ENCODE measurements around the gene GRK5. TPM values are rescaled to one million over a fixed set of nuclear protein-coding genes. Genes with fewer than 3 reads are reported as not detected.

GRK5 gene
- total RNA-seq, 1 experiment from 2014 or later, result 29.0 TPM

DNA sequence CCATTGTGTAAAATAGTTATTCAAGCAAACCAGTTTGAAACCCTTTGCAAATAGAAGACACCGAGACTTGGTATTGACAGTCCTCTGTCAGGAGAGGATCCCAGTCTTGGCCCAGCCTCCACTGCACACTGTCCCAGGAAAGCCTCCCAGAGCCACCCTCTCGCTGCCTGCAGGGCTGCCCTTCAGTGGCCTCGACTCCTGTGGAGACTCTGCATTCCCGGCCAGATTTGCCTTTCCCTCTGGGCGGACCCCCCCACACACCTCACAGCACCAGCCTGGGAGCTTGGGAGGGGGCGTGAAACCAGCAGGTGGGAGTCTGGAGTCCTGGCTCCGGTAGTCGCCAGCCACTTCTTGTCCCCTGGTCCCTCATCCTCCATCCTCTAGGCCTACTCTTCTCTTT is 48.7 kb downstream of the GRK5 start:
- Histone ChIP-seq H3K27ac (ENCODE audit: low read length) (peak overlapping the region; percentile 65), H3K36me3 (ENCODE audit: control insufficient read depth, insufficient read depth, low read length) (no peaks in the 10 kb centered on the region), H3K4me3 (ENCODE audit: low read depth in 2 of 2, low read length in 2 of 2) (no peak overlapping the region), H3K27me3 (ENCODE audit: control insufficient read depth, insufficient read depth, low read length) (no peaks in the 10 kb centered on the region), H3K9me3 (ENCODE audit: control insufficient read depth, insufficient read depth, low read depth, low read length) (no peaks in the 10 kb centered on the region), H3K4me1 (ENCODE audit: control insufficient read depth, insufficient read depth, low read length) (peaks cover 50% of the 10 kb centered on the region)
- intact Hi-C loops (cut with micrococcal nuclease; ENCODE audit: unreplicated experiment) (no loop called here), in situ Hi-C loops (cut with HindIII; ENCODE audit: low pct_unique_long_range_greater_than_20kb, low sequenced_read_pairs) (no loop called here)
- DNase-seq (ENCODE audit: low read depth, low spot score) (no peak), ATAC-seq (no peak)
- ChIA-PET POLR2A (no interaction called here), CTCF (no interaction called here)
- no peak for TF ChIP-seq POLR2AphosphoS5 (IDR thresholded peaks at IDR 0.05; ENCODE audit: low read depth, low read length)
- TF ChIP-seq, protein P1, sequence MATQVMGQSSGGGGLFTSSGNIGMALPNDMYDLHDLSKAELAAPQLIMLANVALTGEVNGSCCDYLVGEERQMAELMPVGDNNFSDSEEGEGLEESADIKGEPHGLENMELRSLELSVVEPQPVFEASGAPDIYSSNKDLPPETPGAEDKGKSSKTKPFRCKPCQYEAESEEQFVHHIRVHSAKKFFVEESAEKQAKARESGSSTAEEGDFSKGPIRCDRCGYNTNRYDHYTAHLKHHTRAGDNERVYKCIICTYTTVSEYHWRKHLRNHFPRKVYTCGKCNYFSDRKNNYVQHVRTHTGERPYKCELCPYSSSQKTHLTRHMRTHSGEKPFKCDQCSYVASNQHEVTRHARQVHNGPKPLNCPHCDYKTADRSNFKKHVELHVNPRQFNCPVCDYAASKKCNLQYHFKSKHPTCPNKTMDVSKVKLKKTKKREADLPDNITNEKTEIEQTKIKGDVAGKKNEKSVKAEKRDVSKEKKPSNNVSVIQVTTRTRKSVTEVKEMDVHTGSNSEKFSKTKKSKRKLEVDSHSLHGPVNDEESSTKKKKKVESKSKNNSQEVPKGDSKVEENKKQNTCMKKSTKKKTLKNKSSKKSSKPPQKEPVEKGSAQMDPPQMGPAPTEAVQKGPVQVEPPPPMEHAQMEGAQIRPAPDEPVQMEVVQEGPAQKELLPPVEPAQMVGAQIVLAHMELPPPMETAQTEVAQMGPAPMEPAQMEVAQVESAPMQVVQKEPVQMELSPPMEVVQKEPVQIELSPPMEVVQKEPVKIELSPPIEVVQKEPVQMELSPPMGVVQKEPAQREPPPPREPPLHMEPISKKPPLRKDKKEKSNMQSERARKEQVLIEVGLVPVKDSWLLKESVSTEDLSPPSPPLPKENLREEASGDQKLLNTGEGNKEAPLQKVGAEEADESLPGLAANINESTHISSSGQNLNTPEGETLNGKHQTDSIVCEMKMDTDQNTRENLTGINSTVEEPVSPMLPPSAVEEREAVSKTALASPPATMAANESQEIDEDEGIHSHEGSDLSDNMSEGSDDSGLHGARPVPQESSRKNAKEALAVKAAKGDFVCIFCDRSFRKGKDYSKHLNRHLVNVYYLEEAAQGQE (IDR thresholded peaks at IDR 0.05; ENCODE audit: insufficient read depth in 1 of 2, low read depth in 2 of 2, low read length in 1 of 2), result no peak
- TF ChIP-seq, protein P2, sequence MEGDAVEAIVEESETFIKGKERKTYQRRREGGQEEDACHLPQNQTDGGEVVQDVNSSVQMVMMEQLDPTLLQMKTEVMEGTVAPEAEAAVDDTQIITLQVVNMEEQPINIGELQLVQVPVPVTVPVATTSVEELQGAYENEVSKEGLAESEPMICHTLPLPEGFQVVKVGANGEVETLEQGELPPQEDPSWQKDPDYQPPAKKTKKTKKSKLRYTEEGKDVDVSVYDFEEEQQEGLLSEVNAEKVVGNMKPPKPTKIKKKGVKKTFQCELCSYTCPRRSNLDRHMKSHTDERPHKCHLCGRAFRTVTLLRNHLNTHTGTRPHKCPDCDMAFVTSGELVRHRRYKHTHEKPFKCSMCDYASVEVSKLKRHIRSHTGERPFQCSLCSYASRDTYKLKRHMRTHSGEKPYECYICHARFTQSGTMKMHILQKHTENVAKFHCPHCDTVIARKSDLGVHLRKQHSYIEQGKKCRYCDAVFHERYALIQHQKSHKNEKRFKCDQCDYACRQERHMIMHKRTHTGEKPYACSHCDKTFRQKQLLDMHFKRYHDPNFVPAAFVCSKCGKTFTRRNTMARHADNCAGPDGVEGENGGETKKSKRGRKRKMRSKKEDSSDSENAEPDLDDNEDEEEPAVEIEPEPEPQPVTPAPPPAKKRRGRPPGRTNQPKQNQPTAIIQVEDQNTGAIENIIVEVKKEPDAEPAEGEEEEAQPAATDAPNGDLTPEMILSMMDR (IDR thresholded peaks at IDR 0.05), result no peak
- no peak for TF ChIP-seq SIN3A (IDR thresholded peaks at IDR 0.05; ENCODE audit: borderline replicate concordance, insufficient read depth, low read depth, low read length)
- TF ChIP-seq TCF7L2 (IDR thresholded peaks at IDR 0.05; ENCODE audit: low read depth, low read length), result no peak
- no TSS peak for BruUV-seq (replicated peaks)

DNA sequence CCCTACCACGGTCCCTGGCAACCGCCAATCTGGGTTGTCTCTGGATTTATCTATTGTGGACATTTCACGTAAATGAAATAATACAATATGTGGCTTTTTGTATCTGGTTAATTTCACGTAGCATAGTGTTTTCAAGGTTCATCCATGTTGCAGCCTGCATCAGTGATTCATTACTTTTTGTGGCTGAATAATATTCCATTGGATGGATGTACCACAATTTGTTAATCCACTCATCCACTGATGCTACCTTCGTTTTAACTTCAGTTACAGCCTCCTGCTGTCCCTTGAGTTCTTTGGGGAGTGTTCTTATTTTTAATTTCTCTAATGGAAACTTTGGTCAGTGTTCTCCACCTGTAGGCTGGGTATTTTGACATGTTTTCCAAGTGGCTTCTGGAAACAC is 49.5 kb downstream of the GRK5 start:
- ChIA-PET POLR2A (no interaction called here), CTCF (no interaction called here)

More for the DNA sequence above, 49.5 kb downstream of the GRK5 start:
- in situ Hi-C loops (cut with HindIII; ENCODE audit: low pct_unique_long_range_greater_than_20kb, low sequenced_read_pairs), result no loop called here
- Histone ChIP-seq H3K9me3 (ENCODE audit: control insufficient read depth, insufficient read depth, low read depth, low read length) (no peaks in the 10 kb centered on the region), H3K27me3 (ENCODE audit: control insufficient read depth, insufficient read depth, low read length) (no peaks in the 10 kb centered on the region), H3K4me3 (ENCODE audit: low read depth in 2 of 2, low read length in 2 of 2) (no peak overlapping the region), H3K36me3 (ENCODE audit: control insufficient read depth, insufficient read depth, low read length) (no peaks in the 10 kb centered on the region), H3K4me1 (ENCODE audit: control insufficient read depth, insufficient read depth, low read length) (peaks cover 42% of the 10 kb centered on the region), H3K27ac (ENCODE audit: low read length) (no peak overlapping the region)
- BruUV-seq (replicated peaks), result no TSS peak
- DNase-seq (ENCODE audit: low read depth, low spot score) (no peak), ATAC-seq (no peak)
- intact Hi-C loops (cut with micrococcal nuclease; ENCODE audit: unreplicated experiment), result no loop called here
- TF ChIP-seq, protein P1 (IDR thresholded peaks at IDR 0.05; ENCODE audit: insufficient read depth in 1 of 2, low read depth in 2 of 2, low read length in 1 of 2), result no peak
- TF ChIP-seq TCF7L2 (IDR thresholded peaks at IDR 0.05; ENCODE audit: low read depth, low read length) (no peak), POLR2AphosphoS5 (IDR thresholded peaks at IDR 0.05; ENCODE audit: low read depth, low read length) (no peak), SIN3A (IDR thresholded peaks at IDR 0.05; ENCODE audit: borderline replicate concordance, insufficient read depth, low read depth, low read length) (no peak)
- TF ChIP-seq, protein P2 (IDR thresholded peaks at IDR 0.05), result no peak

All from Panc1 (cell line).